Upper lobe of left lung (tissue), 4 donors: ENCODE data around the gene NPTN.

Experiments used
- POLR2A ChIP-seq, 4 donors: fragments of 450-650 bp; IDR thresholded peaks; one replicate each; pipeline ENCODE4 v1.5.1; 2016 to 2017; ENCODE audit warnings: antibody characterized with exemption in 4 of 4, mild to moderate bottlenecking in 2 of 4
- POLR2AphosphoS5 ChIP-seq, 2 donors: sonication (generic); formaldehyde crosslinking; IDR thresholded peaks; one replicate each; pipeline ENCODE4 v1.5.1; 2017; ENCODE audit warnings: antibody characterized with exemption in 2 of 2
- TF ChIP-seq, protein P1 (sequence below), 6 experiments: fragments of 450-650 bp in 4 of 6; fragments of 200-600 bp in 2 of 6; sonication (generic) in 2 of 6; IDR thresholded peaks; one replicate each; pipeline ENCODE4 v1.5.1; 2016 to 2019; ENCODE audit warnings: antibody characterized with exemption in 6 of 6

DNA sequence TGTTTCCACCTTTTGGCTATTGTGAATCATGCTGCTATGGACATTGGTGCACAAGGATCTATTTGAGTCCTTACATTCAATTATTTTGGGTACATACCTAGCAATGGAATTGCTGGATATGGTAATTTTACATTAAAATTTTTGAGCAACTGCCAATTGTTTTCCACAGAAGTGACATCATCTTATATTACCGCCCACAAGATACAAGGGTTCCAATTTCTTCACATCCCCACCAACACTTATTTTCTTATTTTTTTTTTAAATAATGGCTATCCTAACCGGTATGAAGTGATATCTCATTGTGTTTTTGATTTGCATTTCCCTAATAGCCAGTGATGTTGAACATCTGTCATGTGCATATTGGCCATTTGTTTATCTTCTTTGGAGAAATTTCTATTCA lies 22.5 kb upstream of the NPTN start:
- TF ChIP-seq, protein P1, sequence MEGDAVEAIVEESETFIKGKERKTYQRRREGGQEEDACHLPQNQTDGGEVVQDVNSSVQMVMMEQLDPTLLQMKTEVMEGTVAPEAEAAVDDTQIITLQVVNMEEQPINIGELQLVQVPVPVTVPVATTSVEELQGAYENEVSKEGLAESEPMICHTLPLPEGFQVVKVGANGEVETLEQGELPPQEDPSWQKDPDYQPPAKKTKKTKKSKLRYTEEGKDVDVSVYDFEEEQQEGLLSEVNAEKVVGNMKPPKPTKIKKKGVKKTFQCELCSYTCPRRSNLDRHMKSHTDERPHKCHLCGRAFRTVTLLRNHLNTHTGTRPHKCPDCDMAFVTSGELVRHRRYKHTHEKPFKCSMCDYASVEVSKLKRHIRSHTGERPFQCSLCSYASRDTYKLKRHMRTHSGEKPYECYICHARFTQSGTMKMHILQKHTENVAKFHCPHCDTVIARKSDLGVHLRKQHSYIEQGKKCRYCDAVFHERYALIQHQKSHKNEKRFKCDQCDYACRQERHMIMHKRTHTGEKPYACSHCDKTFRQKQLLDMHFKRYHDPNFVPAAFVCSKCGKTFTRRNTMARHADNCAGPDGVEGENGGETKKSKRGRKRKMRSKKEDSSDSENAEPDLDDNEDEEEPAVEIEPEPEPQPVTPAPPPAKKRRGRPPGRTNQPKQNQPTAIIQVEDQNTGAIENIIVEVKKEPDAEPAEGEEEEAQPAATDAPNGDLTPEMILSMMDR (IDR thresholded peaks at IDR 0.05), result no peak
- TF ChIP-seq POLR2A (IDR thresholded peaks at IDR 0.05), result no peak
- TF ChIP-seq POLR2AphosphoS5 (IDR thresholded peaks at IDR 0.05), result no peak
